BLaER1 treated with 17β-estradiol and CSF1 and Interleukin-3, amounts not matched to agents 10 nM and 100 nM (cell line): ENCODE data around the gene GIPC3.
A peak's percentile ranks its signal among the peaks of the same experiment; 100 is the strongest.

Experiments
- H3K27ac ChIP-seq, 11 experiments: shearing (Covaris generic); formaldehyde crosslinking; 2 replicates each; pipeline ENCODE4 v1.8.1; 2022
- H3K27me3 ChIP-seq, 11 experiments: shearing (Covaris generic); formaldehyde crosslinking; 2 replicates each; pipeline ENCODE4 v1.8.1; 2022
- H3K36me3 ChIP-seq, 11 experiments: shearing (Covaris generic); formaldehyde crosslinking; 2 replicates each; pipeline ENCODE4 v1.8.1; 2022
- H3K4me1 ChIP-seq, 10 experiments: shearing (Covaris generic); formaldehyde crosslinking; 2 replicates each; pipeline ENCODE4 v1.8.1; 2022
- H3K4me2 ChIP-seq, 11 experiments: shearing (Covaris generic); formaldehyde crosslinking; 2 replicates each; pipeline ENCODE4 v1.8.1; 2022
- H3K4me3 ChIP-seq, 10 experiments: shearing (Covaris generic); formaldehyde crosslinking; 2 replicates each; pipeline ENCODE4 v1.8.1; 2022
- H3K9ac ChIP-seq, 11 experiments: shearing (Covaris generic); formaldehyde crosslinking; 2 replicates each; pipeline ENCODE4 v1.8.1; 2022
- H3K9me3 ChIP-seq, 11 experiments: shearing (Covaris generic); formaldehyde crosslinking; replicated peaks in 1 of 11; 2 replicates each; pipeline ENCODE4 v1.8.1; 2022
- H4K20me1 ChIP-seq, 11 experiments: shearing (Covaris generic); formaldehyde crosslinking; 2 replicates each; pipeline ENCODE4 v1.8.1; 2022
- Cebpa-rat ChIP-seq, 11 experiments: shearing (Covaris generic); IDR thresholded peaks; 2 replicates each; pipeline ENCODE4 v1.8.1; 2022

The GIPC3 gene

DNA sequence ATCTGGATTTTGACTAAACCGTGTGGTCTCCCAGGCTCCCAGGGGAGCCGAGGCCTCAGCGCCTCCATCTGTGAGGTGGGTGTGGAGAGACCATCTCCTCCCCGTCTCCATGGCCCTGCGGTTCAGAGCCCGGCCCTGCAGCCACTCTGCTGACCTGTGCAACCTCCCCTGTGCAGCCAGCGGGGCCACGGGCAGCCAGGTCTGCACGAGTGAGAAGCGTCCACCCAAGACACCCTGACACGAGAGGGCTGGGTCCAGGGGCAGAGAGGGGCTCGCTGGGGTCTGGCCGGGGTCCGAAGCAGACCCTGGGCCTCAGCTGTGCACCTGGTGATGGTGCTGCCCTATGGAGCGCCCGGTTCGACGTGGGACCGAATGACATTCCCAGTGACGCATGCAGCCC lies 51.7 kb downstream of the GIPC3 start:
- no peak for TF ChIP-seq Cebpa-rat (IDR thresholded peaks at IDR 0.05)
- peaks cover 0 to 71% (median 5%) of the 10 kb centered on the region in 11 experiments; a peak in 7 of 22 replicates for H4K20me1 ChIP-seq
- H3K27me3 ChIP-seq = no peaks in the 10 kb centered on the region
- H3K4me1 ChIP-seq = peaks cover 0 to 18% (median 0%) of the 10 kb centered on the region in 10 experiments; a peak in 5 of 20 replicates
- no peak overlapping the region for H3K4me2 ChIP-seq
- peaks cover 24 to 88% (median 62%) of the 10 kb centered on the region in 11 experiments for H3K36me3 ChIP-seq
- H3K9me3 ChIP-seq = no peaks in the 10 kb centered on the region
- no peak overlapping the region for H3K27ac ChIP-seq
- no peak overlapping the region for H3K4me3 ChIP-seq
- H3K9ac ChIP-seq = no peak overlapping the region

DNA sequence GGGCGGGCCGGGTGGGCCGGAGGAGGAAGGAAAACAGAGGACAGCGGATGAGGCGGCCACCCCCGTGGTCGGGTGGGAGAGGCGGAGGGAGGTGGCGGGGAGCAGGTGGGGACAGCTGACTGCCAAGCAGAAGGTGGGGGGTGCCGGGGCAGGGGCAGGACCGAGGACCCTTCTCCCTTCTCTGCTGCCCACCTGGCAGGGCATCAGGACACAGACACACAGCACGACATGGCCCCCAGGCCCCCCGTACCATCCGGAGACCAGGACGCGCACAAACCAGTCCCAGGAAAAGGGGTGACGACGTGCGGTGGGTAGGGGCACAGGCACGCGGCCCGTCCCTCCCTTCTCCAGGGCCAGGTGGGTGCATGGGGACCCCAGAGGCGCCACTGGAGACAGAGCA lies 52.3 kb downstream of the GIPC3 start:
- Histone ChIP-seq H4K20me1 (peaks cover 0 to 69% (median 7%) of the 10 kb centered on the region in 11 experiments; a peak in 8 of 22 replicates), H3K9me3 (no peaks in the 10 kb centered on the region), H3K9ac (no peak overlapping the region; a peak in 1 of 22 replicates), H3K4me1 (peaks cover 0 to 25% (median 0%) of the 10 kb centered on the region in 10 experiments; a peak in 6 of 20 replicates), H3K4me3 (no peak overlapping the region), H3K27me3 (no peaks in the 10 kb centered on the region), H3K27ac (no peak overlapping the region), H3K4me2 (no peak overlapping the region), H3K36me3 (peaks cover 17 to 88% (median 62%) of the 10 kb centered on the region in 11 experiments)
- no peak for TF ChIP-seq Cebpa-rat (IDR thresholded peaks at IDR 0.05)

DNA sequence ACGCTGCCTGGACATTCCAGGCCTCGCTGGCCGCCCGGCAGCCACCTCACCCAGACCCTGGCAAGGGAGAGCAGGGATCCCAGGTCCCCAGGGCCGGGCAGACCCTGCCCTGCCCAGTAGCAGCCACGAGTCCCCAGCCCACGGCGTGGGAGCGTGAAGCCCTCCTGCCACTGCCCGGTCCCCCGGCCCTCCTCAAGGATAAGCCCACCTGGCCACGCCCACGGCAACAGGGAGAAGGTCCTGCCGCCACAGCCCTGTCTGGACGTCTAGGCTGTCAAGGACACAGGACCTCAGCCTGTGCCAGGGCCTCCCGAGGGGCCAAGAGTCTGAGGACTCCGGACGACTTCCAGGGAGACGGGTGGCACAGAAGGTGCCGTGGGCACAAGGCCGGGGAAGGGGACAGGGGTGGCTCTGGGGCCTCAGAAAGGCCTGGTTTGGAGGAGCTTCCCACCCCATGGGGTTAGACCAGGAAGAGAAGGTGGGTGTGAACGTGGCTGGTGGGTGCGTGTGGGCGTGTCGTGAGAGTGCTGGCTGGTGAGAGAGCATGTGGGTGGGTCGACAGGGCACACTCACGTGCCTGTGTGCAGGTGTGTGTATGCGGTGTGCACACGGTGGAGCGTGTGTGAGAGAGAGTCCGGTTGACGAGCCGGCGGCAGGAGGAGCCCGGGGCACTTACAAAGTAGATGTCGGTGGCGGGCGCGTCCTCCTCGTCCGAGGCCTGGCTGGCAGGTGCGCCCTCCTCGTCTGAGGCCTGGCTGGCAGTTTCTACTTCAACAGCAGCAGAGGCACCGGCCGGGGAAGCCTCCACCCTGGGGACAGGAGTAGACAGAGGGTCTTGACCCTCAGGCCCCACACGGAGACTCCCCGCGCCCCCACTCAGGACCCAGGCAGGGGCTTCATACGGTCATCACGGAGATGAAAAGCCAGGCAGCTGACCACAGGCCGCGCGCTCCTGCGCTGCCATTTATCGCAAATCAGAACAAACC lies 53.2 kb downstream of the GIPC3 start:
- Histone ChIP-seq H3K9ac (no peak overlapping the region; a peak in 1 of 22 replicates), H3K27me3 (no peaks in the 10 kb centered on the region), H3K36me3 (peaks cover 17 to 86% (median 59%) of the 10 kb centered on the region in 11 experiments), H3K27ac (no peak overlapping the region), H4K20me1 (peaks cover 0 to 69% (median 7%) of the 10 kb centered on the region in 11 experiments; a peak in 8 of 22 replicates), H3K4me1 (peaks cover 0 to 27% (median 0%) of the 10 kb centered on the region in 10 experiments; a peak in 6 of 20 replicates), H3K4me3 (no peak overlapping the region), H3K9me3 (no peaks in the 10 kb centered on the region), H3K4me2 (no peak overlapping the region)
- TF ChIP-seq Cebpa-rat (IDR thresholded peaks at IDR 0.05) = no peak

DNA sequence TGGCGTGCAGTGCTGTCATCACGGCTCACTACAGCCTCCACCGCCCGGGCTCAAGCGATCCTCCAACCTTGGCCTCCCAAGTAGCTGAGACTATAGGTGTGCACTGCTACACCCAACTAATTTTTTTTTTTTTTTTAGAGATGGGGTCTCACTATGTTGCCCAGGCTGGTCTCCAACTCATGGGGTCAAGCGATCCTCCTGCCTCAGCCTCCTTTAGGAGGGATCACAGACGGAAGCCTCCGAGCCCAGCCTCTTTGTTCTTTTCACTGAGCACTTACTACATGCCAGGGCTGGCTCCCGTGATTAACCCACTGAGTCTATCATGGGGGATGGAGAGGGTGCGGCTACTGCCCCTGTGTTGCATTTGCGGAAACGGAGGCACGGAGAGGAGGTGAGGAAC lies 54.2 kb downstream of the GIPC3 start:
- Histone ChIP-seq H3K4me3 (no peak overlapping the region), H4K20me1 (peaks cover 0 to 73% (median 7%) of the 10 kb centered on the region in 11 experiments; a peak in 9 of 22 replicates), H3K9me3 (no peaks in the 10 kb centered on the region), H3K36me3 (peaks cover 17 to 91% (median 67%) of the 10 kb centered on the region in 11 experiments), H3K9ac (no peak overlapping the region), H3K27me3 (no peaks in the 10 kb centered on the region), H3K4me1 (peaks cover 0 to 27% (median 0%) of the 10 kb centered on the region in 10 experiments; a peak in 6 of 20 replicates), H3K4me2 (no peak overlapping the region), H3K27ac (no peak overlapping the region)
- no peak for TF ChIP-seq Cebpa-rat (IDR thresholded peaks at IDR 0.05)

DNA sequence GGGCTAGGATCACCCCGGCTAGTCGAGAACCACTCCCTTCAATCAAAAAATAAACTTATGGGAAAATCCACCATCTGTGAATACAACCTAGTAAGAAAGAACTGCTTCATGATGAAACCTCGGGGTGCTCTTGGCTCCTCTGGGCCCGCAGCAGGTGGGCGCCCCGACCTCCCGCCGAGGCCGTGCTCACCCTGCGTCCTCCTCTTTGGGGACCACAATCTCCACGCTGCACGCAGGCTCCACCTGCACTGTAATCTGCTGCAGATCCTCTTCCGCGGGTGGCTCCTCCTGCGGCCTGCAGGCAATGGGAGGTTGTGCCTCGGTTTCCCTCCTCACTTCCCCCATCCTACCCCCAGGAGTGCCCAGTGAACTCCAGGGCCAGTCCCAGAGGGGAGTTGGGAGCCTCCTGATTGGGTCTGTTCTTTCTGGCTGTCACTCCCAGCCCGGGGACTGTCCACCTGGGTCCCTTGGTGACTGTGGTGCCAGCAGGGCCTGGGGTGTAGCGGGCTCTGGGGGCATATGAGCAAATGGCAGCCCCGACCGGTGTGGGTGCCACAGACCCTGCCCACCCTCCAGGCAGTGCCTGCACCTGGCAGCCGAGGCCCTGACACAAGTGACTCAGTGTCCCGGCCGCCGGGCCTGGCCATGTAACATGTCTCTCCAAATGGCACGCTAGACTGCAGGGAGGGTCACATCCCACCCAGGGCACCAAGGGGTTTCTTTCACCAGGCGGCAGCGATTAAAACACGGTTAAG lies 56.4 kb downstream of the GIPC3 start:
- no peak for TF ChIP-seq Cebpa-rat (IDR thresholded peaks at IDR 0.05)
- peaks cover 23 to 95% (median 81%) of the 10 kb centered on the region in 11 experiments for H3K36me3 ChIP-seq

DNA sequence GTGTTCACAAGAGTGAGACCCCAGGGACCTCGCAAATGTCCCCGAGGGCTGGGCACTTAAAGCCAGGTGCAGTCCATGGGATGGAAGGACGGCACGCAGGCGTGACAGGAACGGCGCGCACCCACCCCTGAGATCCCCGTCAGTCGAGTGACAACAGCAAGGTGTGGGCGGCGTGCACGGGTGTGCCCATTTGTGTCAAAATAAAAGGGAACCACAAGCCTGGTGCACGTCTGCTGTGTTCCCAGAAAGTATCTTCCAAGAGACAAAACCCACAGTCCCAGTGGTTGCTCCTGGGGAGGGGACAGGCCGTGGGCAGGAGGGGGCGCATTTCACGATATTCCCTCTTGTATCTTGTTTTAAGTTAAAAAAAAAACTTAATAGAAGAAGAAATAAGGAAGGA lies 57.0 kb downstream of the GIPC3 start:
- Histone ChIP-seq H3K4me1 (peaks cover 0 to 14% (median 0%) of the 10 kb centered on the region in 10 experiments; a peak in 6 of 20 replicates), H3K27me3 (no peaks in the 10 kb centered on the region), H4K20me1 (peaks cover 0 to 76% (median 7%) of the 10 kb centered on the region in 11 experiments; a peak in 11 of 22 replicates), H3K27ac (no peak overlapping the region), H3K9ac (peak overlapping the region in 2 of 11 experiments; percentile 2 to 9; a peak in 1 of 22 replicates), H3K9me3 (no peaks in the 10 kb centered on the region), H3K36me3 (peaks cover 23 to 95% (median 80%) of the 10 kb centered on the region in 11 experiments), H3K4me3 (no peak overlapping the region), H3K4me2 (no peak overlapping the region)
- no peak for TF ChIP-seq Cebpa-rat (IDR thresholded peaks at IDR 0.05)

More for the DNA sequence above, 56.4 kb downstream of the GIPC3 start:
- Histone ChIP-seq H3K4me2 (no peak overlapping the region), H3K4me3 (no peak overlapping the region), H4K20me1 (peaks cover 0 to 76% (median 7%) of the 10 kb centered on the region in 11 experiments; a peak in 11 of 22 replicates), H3K4me1 (peaks cover 0 to 20% (median 0%) of the 10 kb centered on the region in 10 experiments; a peak in 6 of 20 replicates), H3K27ac (no peak overlapping the region), H3K9ac (0 out of 22 replicates have a peak overlapping the region, but pooled peaks of 2 of the 11 experiments have one; percentile 2 to 9), H3K9me3 (no peaks in the 10 kb centered on the region), H3K27me3 (no peaks in the 10 kb centered on the region)
